ENCODE results near the gene ZNF141.

GRCh38 chr4:304969-305680, 32.5 kb upstream of the ZNF141 start, which contains the start of gene ZNF732:
- TF ChIP-seq CTCF (IDR thresholded peaks at IDR 0.05), result no peak
- TF ChIP-seq E2F6 (IDR thresholded peaks at IDR 0.05; ENCODE audit: borderline replicate concordance, low read depth), result no peak
- no peak for TF ChIP-seq JUNB (IDR thresholded peaks at IDR 0.05)
- no peak for TF ChIP-seq CHD4 (IDR thresholded peaks at IDR 0.05; ENCODE audit: borderline replicate concordance)
- TF ChIP-seq POLR2A (IDR thresholded peaks at IDR 0.05; ENCODE audit: low read length), result no peak
- TF ChIP-seq MAX (IDR thresholded peaks at IDR 0.05), result no peak
- no peak for TF ChIP-seq SREBF2 (IDR thresholded peaks at IDR 0.05)
- TF ChIP-seq RARB (CRISPR knock-in tag; IDR thresholded peaks at IDR 0.05), result no peak
- TF ChIP-seq RCOR1 (IDR thresholded peaks at IDR 0.05; ENCODE audit: low read depth, low read length), result no peak
- no peak for TF ChIP-seq CEBPB (IDR thresholded peaks at IDR 0.05)
- TF ChIP-seq MAFK (IDR thresholded peaks at IDR 0.05; ENCODE audit: partially characterized antibody), result no peak

Measured in A549 (cell line).